Cardiac muscle cell (in vitro differentiated cells and primary cell): ENCODE measurements around the gene BAIAP2. TPM values are rescaled to one million over a fixed set of nuclear protein-coding genes. Genes with fewer than 3 reads are reported as not detected.
"Not testable (repeated sequence)": the region's sequence is repeated elsewhere in the genome, so short reads cannot be mapped to it uniquely, and the experiment has no call there.

Source experiments
- DNase-seq, 2 donors: peaks; one replicate each; pipeline versions ENCODE4 v3.0.0 to v3.0.0-alpha.2; 2010 to 2017; ENCODE audit warnings: low read depth in 1 of 2, low spot score in 1 of 2
- H3K27ac ChIP-seq: fragments of 200-600 bp; sonication (generic); 2 replicates; pipeline ENCODE4 v1.5.1; 2016
- H3K27me3 ChIP-seq: fragments of 200-600 bp; sonication (generic); 2 replicates; pipeline ENCODE4 v1.6.0; 2016; ENCODE audit warnings: control low read depth
- H3K36me3 ChIP-seq: fragments of 200-600 bp; sonication (generic); 2 replicates; pipeline ENCODE4 v1.5.1; 2016; ENCODE audit warnings: control low read depth
- H3K4me1 ChIP-seq: fragments of 200-600 bp; sonication (generic); 2 replicates; pipeline ENCODE4 v1.8.1; 2017; ENCODE audit warnings: low read depth, mild to moderate bottlenecking, mixed run types
- H3K4me3 ChIP-seq: fragments of 200-600 bp; sonication (generic); 2 replicates; pipeline ENCODE4 v1.5.1; 2016; ENCODE audit warnings: mild to moderate bottlenecking
- H3K9me3 ChIP-seq: fragments of 200-600 bp; sonication (generic); 2 replicates; pipeline ENCODE4 v1.5.1; 2017; ENCODE audit warnings: low read depth, mild to moderate bottlenecking, control low read depth
- polyA plus RNA-seq: library from polyadenylated mRNA; unstranded; fragments of >200 nt; fragmentation: Nextera tagmentation; extraction: Ambion mirVana; gene quantifications from 2 replicates; pipeline ENCODE4 v1.2.1, GENCODE V29; 2016
- total RNA-seq: library from RNA; depleted of rRNA; stranded (reverse); fragments of >200 nt; gene quantifications from 2 replicates; pipeline ENCODE4 v1.2.3, GENCODE V29; 2016
- TF ChIP-seq, protein P1 (sequence below): IDR thresholded peaks from 2 replicates; pipeline ENCODE4 v1.5.1; 2012; ENCODE audit warnings: low read depth, mild to moderate bottlenecking, low read length

The BAIAP2 gene
- total and polyA plus RNA-seq, 2 experiments from 2014 or later = 22.5 to 24.9 TPM

DNA sequence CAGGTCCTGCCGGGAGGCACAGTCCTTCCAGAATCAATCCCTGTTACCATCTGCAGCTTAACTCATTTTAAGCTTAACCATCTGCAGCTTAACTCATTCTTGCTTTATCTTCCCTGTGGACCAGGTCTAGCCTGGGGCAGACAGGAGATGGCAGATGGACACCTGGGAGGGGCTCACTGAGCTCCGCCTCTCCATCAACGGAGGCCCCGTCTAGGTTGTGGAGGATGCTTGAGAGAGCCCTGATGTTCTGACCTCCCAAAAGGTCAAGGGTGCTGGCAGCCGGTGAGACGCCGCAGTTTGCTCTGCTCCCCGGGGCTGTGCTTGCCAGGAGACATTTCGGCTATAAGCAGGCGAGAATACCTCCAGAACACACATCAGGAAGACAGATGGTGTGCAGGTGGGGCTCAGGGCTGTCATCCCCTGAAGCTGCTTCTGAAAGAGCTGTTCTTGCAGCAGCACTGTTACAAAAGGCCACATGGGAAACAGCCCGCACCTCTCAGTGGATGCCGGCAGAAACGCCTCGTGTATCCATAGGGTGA lies 41.3 kb downstream of the BAIAP2 start:
- Histone ChIP-seq H3K27me3 (no peaks in the 10 kb centered on the region), H3K9me3 (no peaks in the 10 kb centered on the region), H3K27ac (no peak overlapping the region), H3K36me3 (no peaks in the 10 kb centered on the region), H3K4me1 (no peaks in the 10 kb centered on the region), H3K4me3 (no peak overlapping the region)
- no peak for DNase-seq
- TF ChIP-seq, protein P1, sequence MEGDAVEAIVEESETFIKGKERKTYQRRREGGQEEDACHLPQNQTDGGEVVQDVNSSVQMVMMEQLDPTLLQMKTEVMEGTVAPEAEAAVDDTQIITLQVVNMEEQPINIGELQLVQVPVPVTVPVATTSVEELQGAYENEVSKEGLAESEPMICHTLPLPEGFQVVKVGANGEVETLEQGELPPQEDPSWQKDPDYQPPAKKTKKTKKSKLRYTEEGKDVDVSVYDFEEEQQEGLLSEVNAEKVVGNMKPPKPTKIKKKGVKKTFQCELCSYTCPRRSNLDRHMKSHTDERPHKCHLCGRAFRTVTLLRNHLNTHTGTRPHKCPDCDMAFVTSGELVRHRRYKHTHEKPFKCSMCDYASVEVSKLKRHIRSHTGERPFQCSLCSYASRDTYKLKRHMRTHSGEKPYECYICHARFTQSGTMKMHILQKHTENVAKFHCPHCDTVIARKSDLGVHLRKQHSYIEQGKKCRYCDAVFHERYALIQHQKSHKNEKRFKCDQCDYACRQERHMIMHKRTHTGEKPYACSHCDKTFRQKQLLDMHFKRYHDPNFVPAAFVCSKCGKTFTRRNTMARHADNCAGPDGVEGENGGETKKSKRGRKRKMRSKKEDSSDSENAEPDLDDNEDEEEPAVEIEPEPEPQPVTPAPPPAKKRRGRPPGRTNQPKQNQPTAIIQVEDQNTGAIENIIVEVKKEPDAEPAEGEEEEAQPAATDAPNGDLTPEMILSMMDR = no peak

DNA sequence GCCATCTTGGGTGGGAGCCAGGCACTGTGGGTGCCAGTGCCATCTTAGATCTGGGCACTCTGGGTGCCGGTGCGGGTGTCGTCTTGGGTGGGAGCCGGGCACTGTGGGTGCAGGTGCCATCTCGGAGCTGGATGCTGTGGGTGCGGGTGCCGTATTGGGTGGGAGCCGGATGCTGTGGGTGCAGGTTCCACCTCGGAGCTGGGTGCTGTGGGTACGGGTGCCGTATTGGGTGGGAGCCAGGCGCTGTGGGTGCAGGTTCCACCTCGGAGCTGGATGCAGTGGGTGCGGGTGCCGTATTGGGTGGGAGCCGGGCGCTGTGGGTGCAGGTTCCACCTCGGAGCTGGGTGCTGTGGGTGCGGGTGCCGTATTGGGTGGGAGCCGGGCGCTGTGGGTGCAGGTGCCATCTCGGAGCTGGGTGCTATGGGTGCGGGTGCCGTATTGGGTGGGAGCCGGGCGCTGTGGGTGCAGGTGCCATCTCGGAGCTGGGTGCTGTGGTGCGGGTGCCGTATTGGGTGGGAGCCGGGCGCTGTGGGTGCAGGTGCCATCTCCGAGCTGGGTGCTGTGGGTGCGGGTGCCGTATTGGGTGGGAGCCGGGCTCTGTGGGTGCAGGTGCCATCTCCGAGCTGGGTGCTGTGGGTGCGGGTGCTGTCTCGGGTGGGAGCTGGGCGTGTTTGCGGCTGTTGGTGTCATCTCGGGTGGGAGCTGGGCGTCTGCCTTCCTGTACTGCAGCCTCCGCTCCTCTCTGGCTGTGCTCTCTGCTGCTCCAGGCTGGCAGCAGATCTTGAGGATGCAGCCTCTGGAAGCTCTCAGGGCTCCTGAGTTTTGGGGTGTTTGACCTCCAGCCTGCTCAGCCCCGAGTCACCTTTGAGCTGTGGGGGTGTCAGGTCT lies 43.3 kb downstream of the BAIAP2 start:
- H3K27ac ChIP-seq, H3K9me3 ChIP-seq, H3K27me3 ChIP-seq, H3K4me3 ChIP-seq, H3K4me1 ChIP-seq, DNase-seq, H3K36me3 ChIP-seq: not testable (repeated sequence)

DNA sequence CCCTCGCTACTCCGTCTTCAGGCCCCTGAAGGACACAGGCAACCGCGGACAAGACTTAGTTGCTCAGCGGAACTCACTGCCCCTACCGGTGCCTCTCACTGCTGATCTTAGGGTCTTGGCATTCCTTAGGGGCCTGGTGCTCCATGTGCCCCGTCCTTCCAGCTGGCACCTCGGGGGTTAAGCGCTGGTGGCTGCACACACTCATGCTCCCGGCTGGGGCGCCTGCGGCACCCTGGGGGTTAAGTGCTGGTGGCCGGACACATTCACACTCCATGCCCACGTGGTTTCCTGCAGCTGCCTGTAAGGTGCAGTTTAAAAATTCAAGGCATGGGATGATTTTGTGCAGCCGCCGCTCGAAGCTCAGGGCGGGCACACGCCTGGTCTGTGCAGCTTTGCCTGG lies 45.1 kb downstream of the BAIAP2 start:
- H3K4me3 ChIP-seq = no peak overlapping the region
- no peaks in the 10 kb centered on the region for H3K27me3 ChIP-seq
- H3K4me1 ChIP-seq = no peaks in the 10 kb centered on the region

DNA sequence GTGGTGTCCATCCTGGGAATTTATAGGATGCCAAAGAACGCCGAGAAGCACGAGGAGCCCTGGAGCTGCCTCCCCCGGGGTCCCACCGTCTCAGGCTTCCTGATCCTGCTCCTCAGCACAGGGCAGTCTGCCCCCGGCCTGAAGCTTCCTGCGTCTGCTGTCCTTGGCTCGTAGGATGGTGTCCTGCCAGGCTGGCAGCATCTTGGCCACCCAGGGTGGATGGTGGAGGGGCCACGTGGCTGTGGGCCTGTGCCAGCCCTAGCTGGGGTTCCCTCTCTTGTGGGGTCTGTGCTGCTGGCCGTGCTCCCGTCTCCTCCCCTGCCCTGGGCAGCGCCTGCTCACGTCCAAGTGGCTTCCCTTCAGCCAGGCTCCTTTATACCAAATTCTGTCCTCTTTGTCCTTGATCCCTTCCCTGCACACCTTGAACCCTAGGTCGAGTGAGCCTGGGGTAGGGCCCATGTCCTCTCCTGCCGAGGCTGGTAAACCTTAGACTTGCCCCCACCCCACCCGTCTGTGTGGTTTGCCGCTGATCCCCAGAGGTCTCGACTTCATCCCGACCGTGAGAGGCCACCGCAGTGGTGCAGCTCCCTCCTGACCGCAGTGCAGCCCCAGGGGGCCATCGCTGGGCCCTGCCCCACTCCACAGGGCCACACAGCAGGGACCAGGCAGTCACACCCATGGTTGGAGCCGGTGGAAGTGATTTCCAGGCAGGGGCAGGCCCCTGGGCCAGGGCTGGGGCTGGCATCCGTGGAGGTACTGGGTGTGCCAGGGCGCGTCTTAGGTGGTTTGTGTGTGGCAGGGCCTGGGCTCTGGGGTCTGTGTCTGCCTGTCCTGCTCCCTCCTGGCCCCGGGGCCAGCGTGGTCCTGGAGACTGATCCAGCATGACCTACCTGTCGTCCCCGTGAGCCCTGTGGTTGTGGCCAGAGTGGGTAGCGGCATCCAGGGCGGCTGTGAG lies 46.5 kb downstream of the BAIAP2 start:
- H3K9me3 ChIP-seq = no peaks in the 10 kb centered on the region
- H3K36me3 ChIP-seq = no peaks in the 10 kb centered on the region
- TF ChIP-seq, protein P1 = no peak
- no peak for DNase-seq
- no peaks in the 10 kb centered on the region for H3K4me1 ChIP-seq
- no peaks in the 10 kb centered on the region for H3K27me3 ChIP-seq
- H3K27ac ChIP-seq = no peak overlapping the region
- H3K4me3 ChIP-seq = no peak overlapping the region

More for the DNA sequence above, 45.1 kb downstream of the BAIAP2 start:
- Histone ChIP-seq H3K36me3 (no peaks in the 10 kb centered on the region), H3K9me3 (no peaks in the 10 kb centered on the region), H3K27ac (no peak overlapping the region)
- DNase-seq = peak in 1 of 2 donors; percentile 55
- TF ChIP-seq, protein P1 = no peak

DNA sequence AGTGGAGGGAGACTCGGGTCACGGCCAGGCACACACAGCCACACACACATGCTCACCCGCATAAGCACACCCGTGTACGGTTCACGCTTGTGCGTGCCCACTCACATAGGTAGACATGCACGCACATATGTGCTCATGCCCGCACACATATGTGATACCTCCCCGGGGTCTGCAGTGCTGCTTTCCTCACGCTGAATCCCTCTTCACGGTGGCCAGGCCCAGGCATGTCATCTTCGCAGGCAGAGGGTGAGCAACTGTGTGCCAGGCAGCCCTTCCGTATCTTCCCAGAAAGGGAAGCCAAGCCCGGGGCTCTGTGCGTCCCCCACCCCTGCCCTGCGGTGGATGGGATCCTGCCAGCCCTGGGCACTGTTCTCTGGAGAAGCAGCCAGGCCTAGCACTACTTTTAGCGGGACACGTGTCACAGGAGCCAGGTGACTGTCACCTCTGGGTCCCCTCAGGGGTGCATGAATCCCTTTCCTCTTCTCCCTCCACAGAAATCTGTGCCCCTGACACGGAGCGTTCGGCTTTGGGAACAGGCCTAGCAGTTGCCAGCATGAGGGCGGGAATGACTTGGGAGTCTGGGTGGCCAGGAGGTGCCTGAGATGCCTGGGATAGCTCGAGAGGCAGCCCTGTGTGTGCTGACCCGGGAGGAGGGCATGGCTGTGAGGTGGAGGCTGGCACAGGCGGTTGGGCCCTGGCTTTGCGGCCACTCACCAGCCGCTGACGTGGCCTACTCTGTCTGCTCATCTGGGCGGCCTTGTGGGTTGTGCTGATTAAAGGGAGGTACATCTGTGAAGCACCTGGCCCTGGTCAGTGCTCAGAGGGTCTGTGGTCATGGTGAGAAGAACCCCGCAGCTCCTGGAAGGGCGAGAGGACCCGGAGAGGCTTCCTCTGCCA lies 47.5 kb downstream of the BAIAP2 start:
- Histone ChIP-seq H3K27ac (no peak overlapping the region), H3K4me3 (no peak overlapping the region), H3K36me3 (no peaks in the 10 kb centered on the region), H3K27me3 (no peaks in the 10 kb centered on the region), H3K9me3 (no peaks in the 10 kb centered on the region), H3K4me1 (no peaks in the 10 kb centered on the region)
- no peak for DNase-seq
- TF ChIP-seq, protein P1 = no peak
